ENCODE data around the gene DHH. TPM values are rescaled to one million over a fixed set of nuclear protein-coding genes. Genes with fewer than 3 reads are reported as not detected.

Gene DHH
- total RNA-seq, 2 experiments from 2014 or later = not detected

DNA sequence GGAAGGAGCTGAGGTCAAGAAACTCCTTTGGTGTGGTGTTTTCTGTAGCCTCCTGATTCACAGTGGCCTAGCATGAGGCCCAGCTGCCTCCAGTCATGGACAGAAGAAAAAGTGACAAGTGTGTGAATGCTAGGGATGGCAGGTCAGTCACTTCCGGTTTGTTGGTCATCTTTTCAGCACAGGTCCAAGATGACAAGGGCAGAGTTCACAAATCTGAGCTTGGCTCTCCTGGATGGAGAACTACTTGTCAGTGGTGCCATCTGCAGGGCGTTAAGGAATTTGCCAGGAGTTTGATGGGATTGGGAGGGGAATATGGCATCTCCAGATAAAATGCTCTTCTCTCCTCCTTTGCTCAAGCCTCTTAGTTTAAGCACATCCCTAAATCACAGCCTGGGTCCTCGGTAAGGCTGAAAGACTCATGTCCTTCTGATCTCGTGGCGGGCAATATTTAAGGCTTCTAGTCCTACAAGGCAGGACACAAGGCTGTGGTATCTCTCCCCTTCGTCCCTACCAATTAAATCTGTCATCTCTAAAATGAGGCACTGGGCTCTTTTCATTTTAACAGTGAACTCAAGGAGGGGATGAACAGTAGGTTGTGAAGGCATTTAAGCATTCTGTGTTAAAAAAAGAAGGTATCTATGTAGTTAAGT lies 26.6 kb upstream of the DHH start:
- ChIA-PET POLR2A (no interaction called here), CTCF (no interaction called here)

- POLR2A ChIA-PET = interaction anchor here (1.0 to 2.3 kb wide), 2 partner anchors 13 to 19 kb away, joined by 4 to 19 read pairs; partner anchors contain the start of gene TUBA1B
- CTCF ChIA-PET = interaction anchor here (0.6 to 3.1 kb wide), 7 partner anchors 13 to 114 kb away, joined by 3 to 16 read pairs (median 4); no protein-coding TSS in a partner anchor
Measured at GRCh38 chr12:49111206-49111605, 16.6 kb upstream of the DHH start.

DNA sequence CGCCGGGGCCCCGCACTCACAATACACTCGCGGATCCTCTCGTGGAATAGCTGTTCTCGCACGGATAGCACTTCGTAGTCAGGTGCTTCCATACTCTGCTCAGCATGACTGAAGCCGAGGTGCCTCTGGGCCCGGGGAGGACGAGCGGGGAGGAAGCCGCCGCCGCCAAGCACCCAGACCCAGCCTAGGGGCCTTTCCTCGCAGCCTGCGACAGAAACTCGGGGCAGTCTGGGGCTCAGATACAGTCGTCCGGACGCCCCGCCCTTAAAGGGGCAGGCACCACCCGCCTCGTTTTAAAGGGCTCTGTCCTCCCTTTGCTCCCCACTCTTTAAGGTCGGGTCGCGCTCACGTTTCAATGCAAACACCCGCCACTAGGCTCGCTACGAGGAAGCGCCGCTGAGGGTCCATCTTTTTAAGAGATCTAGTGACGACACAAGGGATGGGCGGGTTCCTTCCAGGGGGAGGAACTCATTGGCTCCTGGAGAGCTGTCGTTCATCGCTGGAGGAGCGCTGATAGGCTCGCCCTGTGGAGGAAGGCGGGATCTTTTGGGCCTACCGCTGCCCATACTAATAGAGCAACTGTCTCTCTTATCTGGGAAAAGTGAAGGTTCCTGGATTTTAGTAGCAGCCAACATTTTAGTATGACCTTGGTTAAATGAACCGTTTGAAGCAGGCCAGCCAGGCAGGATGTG lies 16.0 kb upstream of the DHH start, which contains the start of gene LMBR1L:
LMBR1L (minus strand) TSS at position 384 of the 692 bp plus-strand sequence; CDS start at position 92, 292 bp downstream.
- POLR2A ChIA-PET = interaction anchor here (1.0 to 2.3 kb wide), 2 partner anchors 14 to 20 kb away, joined by 4 to 19 read pairs; partner anchors contain the start of gene TUBA1B
- CTCF ChIA-PET = interaction anchor here (0.6 to 3.1 kb wide), 9 partner anchors 11 to 113 kb away, joined by 3 to 16 read pairs (median 3); no protein-coding TSS in a partner anchor

DNA sequence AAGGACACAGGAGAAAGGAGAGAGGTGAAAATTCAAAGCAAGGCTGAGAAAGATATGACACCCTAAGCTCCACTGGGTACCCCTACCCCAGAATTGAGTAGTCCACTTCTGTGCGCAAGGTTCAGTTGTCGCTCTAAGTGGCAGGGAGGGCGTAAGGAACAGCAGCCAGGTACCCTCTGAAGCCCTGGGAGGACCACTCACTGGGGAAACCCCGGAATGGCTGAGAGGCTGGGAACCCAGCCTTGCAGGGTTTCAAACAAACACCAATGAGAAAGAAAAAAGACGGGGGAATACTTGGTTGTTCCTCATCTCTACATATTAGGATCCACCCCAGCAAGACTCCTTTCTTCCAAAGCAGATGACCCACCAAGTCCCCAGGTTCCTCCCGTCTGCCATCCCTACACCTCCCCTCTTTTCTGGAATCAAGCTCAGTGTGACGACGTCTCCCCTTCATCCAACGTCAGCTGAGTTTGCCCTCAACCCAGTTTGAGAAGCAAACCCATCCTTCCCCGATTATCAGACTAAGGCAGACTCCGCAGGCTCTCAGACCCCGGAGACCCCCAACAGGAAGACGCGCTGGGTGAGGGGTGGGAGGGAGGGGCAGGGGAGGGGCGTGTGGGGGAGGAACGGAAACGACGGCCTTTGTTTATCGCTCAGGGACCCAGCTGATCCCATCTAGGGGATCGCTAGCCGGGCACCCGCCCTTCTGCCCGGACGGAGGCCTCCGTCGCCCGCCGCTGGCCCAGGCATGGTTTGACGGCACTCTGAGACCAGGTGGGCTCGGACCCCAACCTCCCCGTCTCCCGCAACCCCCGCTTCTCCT lies 15.3 kb upstream of the DHH start:
- ChIA-PET CTCF (interaction anchor here (0.9 to 3.1 kb wide), 7 partner anchors 10 to 54 kb away, joined by 3 to 16 read pairs (median 3); no protein-coding TSS in a partner anchor), POLR2A (interaction anchor here (2.3 kb wide), 1 partner anchor 21 kb away, joined by 19 read pairs; the partner anchor contains the start of gene TUBA1B)

DNA sequence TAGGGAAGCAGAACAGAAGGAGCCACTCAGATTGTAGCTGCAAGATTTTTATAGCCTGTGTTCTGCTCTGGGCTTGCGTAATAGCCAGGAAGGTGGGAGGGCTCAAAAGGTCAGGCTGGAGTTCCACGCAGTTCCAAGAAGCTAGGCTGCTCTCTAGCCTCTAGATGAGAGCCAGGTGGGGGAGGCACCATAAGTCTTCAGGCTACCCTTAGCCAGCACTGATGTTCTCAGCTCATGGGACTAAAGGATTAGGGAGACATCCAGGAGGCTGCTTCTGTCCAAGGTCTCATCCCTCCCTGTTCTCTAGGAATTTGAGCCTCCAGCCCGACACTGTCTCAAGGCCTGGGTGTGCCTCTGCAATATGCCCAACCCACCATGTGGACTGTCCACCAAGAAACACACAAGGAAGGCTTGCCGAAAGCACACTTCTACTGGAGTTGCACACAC lies 14.4 kb upstream of the DHH start:
- POLR2A ChIA-PET = interaction anchor here (0.6 kb wide), 1 partner anchor 151 kb away, joined by 5 read pairs; the partner anchor contains the start of gene ARF3
- CTCF ChIA-PET = interaction anchor here (0.9 to 3.1 kb wide), 3 partner anchors 11 to 121 kb away, joined by 3 to 16 read pairs (median 4); no protein-coding TSS in a partner anchor

GRCh38 chr12:49105504-49106084 lies 11.0 kb upstream of the DHH start:
- ChIA-PET POLR2A (no interaction called here), CTCF (interaction anchor here (0.7 to 2.7 kb wide), 4 partner anchors 9 to 19 kb away, joined by 3 to 18 read pairs (median 4); no protein-coding TSS in a partner anchor)

DNA sequence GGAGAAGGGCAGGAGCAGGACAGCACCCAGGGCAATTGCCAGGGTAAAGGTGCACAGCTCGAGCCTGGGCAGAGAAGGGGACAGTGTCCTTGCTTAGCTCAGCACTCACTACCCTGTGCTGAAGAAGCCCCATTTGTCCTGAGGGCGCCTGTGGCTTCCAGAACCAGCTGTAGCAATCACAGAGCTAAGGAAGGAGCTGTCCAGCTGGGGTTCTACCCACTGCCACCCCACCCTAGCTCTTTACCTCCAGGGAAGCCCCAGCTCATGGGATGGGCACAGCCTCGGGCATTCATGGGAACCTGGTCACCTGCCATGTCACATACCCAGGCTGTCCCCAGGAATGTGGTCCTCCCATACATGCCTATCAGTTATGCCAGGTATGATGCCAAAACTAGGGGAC lies 10.2 kb upstream of the DHH start:
- CTCF ChIA-PET = interaction anchor here (0.8 to 1.7 kb wide), 4 partner anchors 9 to 19 kb away, joined by 3 to 5 read pairs (median 4); no protein-coding TSS in a partner anchor
- POLR2A ChIA-PET = no interaction called here

DNA sequence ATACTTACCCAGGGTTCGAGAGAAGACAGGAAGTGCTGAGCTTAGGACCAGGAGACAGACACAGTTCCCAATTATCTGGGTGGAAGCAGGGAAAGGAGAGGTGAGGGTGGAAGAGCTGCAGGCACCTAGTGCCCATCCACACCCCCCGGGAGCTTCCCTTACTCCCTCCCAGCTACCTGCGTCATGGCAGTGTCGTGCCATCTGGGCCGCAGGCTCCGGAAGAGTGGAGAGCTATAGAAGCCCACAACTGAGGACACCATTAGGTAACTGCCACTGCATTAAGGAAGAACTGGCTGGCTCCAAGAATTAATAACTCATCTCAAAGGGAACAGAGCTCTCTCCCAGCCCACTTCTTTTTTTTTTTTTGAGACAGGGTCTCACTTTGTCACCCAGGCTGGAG lies 5.8 kb upstream of the DHH start:
- POLR2A ChIA-PET = no interaction called here
- CTCF ChIA-PET = interaction anchor here (1.1 to 9.1 kb wide), 6 partner anchors 10 to 133 kb away, joined by 3 to 70 read pairs (median 4); partner anchors contain the start of gene LMBR1L

DNA sequence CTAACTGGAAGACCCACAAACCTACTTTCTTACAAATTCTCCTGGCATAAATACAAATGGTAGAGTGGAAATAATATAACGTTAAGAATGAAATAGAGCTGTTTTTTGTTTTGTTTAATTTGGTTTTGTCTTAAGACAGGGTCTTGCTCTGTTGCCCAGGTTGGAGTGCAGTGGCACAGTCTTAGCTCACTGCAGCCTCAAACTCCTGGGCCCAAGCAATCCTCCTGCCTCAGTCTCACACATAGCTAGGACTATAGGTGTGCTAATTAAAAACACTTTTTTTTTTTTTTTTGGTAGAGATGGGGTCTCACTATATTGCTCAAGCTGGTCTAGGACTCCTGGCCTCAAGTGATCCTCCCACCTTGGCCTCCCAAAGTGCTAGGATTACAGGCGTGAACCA lies 4.1 kb upstream of the DHH start:
- CTCF ChIA-PET = interaction anchor here (0.6 to 9.1 kb wide), 12 partner anchors 10 to 392 kb away, joined by 3 to 70 read pairs (median 6); partner anchors contain the start of genes LMBR1L and RHEBL1

GRCh38 chr12:49098035-49098451 lies 3.4 kb upstream of the DHH start:
- CTCF ChIA-PET = interaction anchor here (0.6 to 9.1 kb wide), 12 partner anchors 10 to 391 kb away, joined by 3 to 70 read pairs (median 6); partner anchors contain the start of genes LMBR1L, RHEBL1 and TUBA1B
- POLR2A ChIA-PET = no interaction called here

More for the DNA sequence above, 4.1 kb upstream of the DHH start:
- POLR2A ChIA-PET = no interaction called here

DNA sequence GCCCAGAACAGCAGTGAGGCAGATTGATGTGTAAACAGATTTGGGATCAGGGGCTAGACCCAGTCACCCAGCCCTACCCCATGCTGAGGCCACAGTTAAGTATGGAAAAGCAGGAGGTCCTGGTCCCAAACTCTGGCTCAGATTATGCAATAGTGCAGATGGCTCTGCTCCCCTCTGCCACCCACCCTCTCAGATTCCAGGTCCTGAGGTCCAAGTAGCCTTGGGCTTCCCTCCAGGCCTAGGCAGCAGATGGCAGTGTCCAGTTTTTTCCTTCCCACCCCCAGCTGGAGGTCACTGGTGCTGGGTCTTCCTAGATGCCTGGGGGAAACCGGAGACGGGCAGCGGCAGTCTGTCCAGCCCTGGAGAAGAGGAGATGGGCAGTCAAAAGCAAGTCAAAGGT lies 2.8 kb upstream of the DHH start:
- CTCF ChIA-PET = interaction anchor here (1.3 to 9.1 kb wide), 6 partner anchors 9 to 33 kb away, joined by 6 to 70 read pairs (median 14); partner anchors contain the start of genes LMBR1L and TUBA1B
- POLR2A ChIA-PET = no interaction called here

DNA sequence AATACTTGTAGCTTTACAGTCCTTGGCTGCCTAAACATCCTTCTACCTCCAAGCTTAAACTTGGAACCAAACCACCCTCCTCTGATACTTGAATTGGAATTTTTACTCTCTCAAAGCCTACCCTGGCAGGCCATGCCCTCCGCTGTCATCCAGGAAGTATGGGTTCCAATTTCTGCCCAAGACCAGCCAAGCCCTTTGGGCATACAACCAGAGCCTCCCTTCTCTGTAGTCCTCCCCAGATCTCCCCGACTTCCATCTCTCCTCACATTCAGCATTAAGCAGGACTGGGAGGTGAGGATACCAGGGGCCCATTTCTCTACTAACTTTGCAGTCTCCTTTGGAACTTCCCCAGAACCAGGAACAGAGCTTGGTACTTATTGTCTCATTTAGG lies 369 bp upstream of the DHH start:
- ChIA-PET CTCF (interaction anchor here (0.5 to 9.1 kb wide), 2 partner anchors 30 to 188 kb away, joined by 3 to 70 read pairs; no protein-coding TSS in a partner anchor), POLR2A (interaction anchor here (1.3 kb wide), 1 partner anchor 36 kb away, joined by 3 read pairs; no protein-coding TSS in a partner anchor)

- ChIA-PET CTCF (interaction anchor here (1.2 to 9.1 kb wide), 5 partner anchors 9 to 37 kb away, joined by 5 to 70 read pairs (median 5); partner anchors contain the start of gene TUBA1B), POLR2A (no interaction called here)
Measured at GRCh38 chr12:49093792-49094159, 825 bp downstream of the DHH start.

DNA sequence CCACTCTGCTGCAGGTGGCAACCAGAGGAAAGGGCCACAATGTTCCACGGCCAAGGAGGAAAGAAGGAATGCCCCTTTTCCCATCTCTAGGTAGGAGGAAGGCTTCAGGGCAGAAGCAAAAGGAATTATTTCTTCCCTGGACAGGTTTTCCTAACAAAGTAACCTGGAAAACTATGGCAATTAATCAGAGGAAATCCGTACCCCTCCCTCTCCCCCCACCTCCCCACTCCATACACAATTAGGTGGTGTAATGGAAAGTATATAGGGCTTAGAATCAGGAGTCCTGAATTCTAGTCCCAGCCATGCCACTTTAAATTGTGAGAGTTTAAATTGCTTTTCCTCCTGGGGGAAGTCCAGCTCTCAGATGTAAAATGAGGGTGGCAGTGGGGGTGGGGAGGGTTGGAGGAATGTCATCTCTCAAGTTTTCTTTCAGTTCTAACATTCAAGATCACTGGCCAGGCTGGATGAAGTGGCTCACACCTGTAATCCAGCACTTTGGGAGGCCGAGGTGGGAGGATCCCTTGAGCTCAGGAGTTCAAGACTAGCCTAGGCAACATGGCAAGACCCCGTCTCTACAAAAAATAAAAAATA lies 1.7 kb downstream of the DHH start:
- POLR2A ChIA-PET = no interaction called here
- CTCF ChIA-PET = interaction anchor here (0.6 to 9.1 kb wide), 17 partner anchors 8 to 358 kb away, joined by 3 to 70 read pairs (median 3); partner anchors contain the start of genes DDX23, RHEBL1 and TUBA1B

GRCh38 chr12:49092086-49092815 lies 2.4 kb downstream of the DHH start:
- CTCF ChIA-PET = interaction anchor here (0.5 to 3.7 kb wide), 16 partner anchors 13 to 736 kb away, joined by 3 to 11 read pairs (median 3); partner anchors contain the start of genes DDX23, NCKAP5L, RHEBL1 and TUBA1B
- POLR2A ChIA-PET = no interaction called here

- POLR2A ChIA-PET = no interaction called here
- CTCF ChIA-PET = interaction anchor here (0.5 to 3.7 kb wide), 12 partner anchors 13 to 736 kb away, joined by 3 to 11 read pairs (median 4); partner anchors contain the start of genes DDX23, NCKAP5L and TUBA1B
Measured at GRCh38 chr12:49091836-49092085, 2.8 kb downstream of the DHH start.

Data from activated CD8-positive, alpha-beta memory T cell treated with anti-CD3 and anti-CD28 coated beads for 36 hours (primary cell).